Subcutaneous abdominal adipose tissue (tissue), 5 donors: Measurements from ENCODE around the gene TEX2.

Source experiments
- H3K27ac ChIP-seq: one replicate; pipeline ENCODE4 v1.7.0; 2013; ENCODE audit warnings: low read depth, mild to moderate bottlenecking, inconsistent platforms, low read length, moderate library complexity
- H3K27me3 ChIP-seq, 5 donors: one replicate each; pipeline ENCODE4 v1.7.0; 2013; ENCODE audit warnings: low read length in 5 of 5, inconsistent platforms in 1 of 5; ENCODE audit not compliant: control insufficient read depth in 5 of 5, insufficient read depth in 4 of 5
- H3K36me3 ChIP-seq, 5 donors: one replicate each; pipeline ENCODE4 v1.7.0; 2013; ENCODE audit warnings: low read length in 5 of 5; ENCODE audit not compliant: control insufficient read depth in 5 of 5, insufficient read depth in 5 of 5
- H3K4me1 ChIP-seq, 5 donors: one replicate each; pipeline ENCODE4 v1.7.0; 2013; ENCODE audit warnings: low read length in 5 of 5, mild to moderate bottlenecking in 3 of 5, moderate library complexity in 1 of 5; ENCODE audit not compliant: control insufficient read depth in 5 of 5, insufficient read depth in 5 of 5
- H3K4me3 ChIP-seq, 5 donors: one replicate each; pipeline ENCODE4 v1.7.0; 2013; ENCODE audit warnings: low read length in 5 of 5, low read depth in 1 of 5
- H3K9ac ChIP-seq, 5 donors: one replicate each; pipeline ENCODE4 v1.7.0; 2013; ENCODE audit warnings: low read length in 5 of 5, mild to moderate bottlenecking in 4 of 5, moderate library complexity in 3 of 5
- H3K9me3 ChIP-seq, 5 donors: one replicate each; pipeline ENCODE4 v1.7.0; 2013; ENCODE audit warnings: low read length in 5 of 5; ENCODE audit not compliant: control insufficient read depth in 5 of 5
- donor health status: healthy.
- donor health status: healthy.
- donor health status: healthy.
- donor health status: healthy.
- donor health status: healthy.

Gene TEX2

DNA sequence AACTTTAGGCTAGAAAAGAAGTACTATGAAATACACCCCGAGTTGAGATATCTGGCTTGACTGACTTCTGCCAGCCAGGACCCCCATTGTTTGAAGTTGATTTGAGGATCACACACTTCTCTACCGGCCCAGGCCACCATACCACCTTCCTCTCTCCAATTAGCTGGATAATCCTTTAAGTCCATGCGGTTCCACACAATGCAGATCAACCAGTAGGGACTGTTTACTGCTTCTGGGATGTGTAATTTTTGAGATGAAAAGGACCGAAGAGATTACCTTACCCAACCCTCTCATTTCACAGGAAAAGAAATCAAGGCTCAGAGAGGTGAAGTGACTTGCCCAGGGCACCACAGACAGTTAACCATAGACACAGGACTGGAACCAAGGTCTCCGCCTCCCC lies 153.7 kb downstream of the TEX2 start:
- no peak overlapping the region for H3K4me3 ChIP-seq
- H3K9ac ChIP-seq, result no peak overlapping the region
- no peak overlapping the region for H3K27ac ChIP-seq
- H3K4me1 ChIP-seq, result peaks cover 0 to 9% (median 3%) of the 10 kb centered on the region in 5 donors
- no peaks in the 10 kb centered on the region for H3K36me3 ChIP-seq
- no peaks in the 10 kb centered on the region for H3K9me3 ChIP-seq
- H3K27me3 ChIP-seq, result no peaks in the 10 kb centered on the region

DNA sequence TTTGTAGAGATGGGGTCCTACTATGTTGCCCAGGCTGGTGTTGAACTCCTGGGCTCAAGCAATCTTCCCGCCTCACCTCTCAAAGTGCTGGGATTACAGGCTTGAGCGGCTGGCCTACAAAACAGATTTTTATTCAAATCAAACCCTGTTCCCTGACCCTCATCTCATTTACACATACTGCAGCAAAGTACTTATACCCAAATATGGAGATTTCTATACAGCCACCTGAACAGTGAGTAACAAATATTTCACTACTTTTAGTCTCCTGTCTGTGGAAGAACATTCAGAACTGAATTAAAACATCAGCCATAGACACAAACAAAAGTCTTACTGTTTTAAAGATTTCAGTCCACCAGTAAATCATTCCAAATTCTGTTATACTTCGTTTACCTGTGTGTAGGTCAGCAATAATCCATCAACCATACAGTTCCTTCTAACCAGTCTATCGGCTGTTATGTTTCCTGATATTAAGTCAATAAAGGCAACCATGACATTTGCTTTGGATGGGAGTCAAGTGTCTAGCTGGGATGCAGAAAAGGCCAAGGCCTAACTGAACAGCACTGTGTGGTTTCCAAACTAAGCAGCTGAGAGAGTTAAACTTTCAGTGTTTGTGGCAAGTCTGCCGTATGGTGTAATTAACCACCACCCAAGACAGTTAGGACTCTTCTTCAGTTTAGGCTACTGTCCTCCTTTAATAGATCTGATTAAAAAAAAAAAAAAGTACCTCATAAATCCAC lies 155.4 kb downstream of the TEX2 start:
- Histone ChIP-seq H3K27ac (no peak overlapping the region), H3K4me1 (peaks cover 0 to 9% (median 3%) of the 10 kb centered on the region in 5 donors)

DNA sequence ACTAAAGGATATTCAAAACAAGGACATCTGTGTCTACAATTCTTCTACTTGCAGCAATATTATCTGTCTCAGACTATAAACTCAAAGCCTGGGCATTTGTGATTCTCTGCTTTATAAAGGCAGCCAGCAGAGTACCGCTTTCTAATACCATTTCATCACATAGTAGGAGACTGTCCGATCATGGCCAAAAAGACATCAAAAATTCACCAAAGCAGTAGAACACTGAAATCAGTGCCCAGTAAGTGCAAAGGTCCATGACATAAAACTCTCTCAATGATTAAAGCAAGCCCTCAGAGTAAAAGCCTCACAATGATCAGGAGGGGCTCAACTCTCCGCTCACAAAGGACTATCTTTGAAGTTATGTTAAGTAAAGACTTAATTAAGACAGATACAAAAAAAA lies 156.1 kb downstream of the TEX2 start:
- Histone ChIP-seq H3K4me1 (peaks cover 0 to 9% (median 3%) of the 10 kb centered on the region in 5 donors), H3K27me3 (no peaks in the 10 kb centered on the region), H3K4me3 (no peak overlapping the region), H3K36me3 (no peaks in the 10 kb centered on the region), H3K27ac (no peak overlapping the region), H3K9me3 (no peaks in the 10 kb centered on the region), H3K9ac (no peak overlapping the region)

More for the DNA sequence above, 155.4 kb downstream of the TEX2 start:
- Histone ChIP-seq H3K4me3 (no peak overlapping the region), H3K9me3 (no peaks in the 10 kb centered on the region), H3K9ac (no peak overlapping the region), H3K27me3 (no peaks in the 10 kb centered on the region), H3K36me3 (no peaks in the 10 kb centered on the region)

DNA sequence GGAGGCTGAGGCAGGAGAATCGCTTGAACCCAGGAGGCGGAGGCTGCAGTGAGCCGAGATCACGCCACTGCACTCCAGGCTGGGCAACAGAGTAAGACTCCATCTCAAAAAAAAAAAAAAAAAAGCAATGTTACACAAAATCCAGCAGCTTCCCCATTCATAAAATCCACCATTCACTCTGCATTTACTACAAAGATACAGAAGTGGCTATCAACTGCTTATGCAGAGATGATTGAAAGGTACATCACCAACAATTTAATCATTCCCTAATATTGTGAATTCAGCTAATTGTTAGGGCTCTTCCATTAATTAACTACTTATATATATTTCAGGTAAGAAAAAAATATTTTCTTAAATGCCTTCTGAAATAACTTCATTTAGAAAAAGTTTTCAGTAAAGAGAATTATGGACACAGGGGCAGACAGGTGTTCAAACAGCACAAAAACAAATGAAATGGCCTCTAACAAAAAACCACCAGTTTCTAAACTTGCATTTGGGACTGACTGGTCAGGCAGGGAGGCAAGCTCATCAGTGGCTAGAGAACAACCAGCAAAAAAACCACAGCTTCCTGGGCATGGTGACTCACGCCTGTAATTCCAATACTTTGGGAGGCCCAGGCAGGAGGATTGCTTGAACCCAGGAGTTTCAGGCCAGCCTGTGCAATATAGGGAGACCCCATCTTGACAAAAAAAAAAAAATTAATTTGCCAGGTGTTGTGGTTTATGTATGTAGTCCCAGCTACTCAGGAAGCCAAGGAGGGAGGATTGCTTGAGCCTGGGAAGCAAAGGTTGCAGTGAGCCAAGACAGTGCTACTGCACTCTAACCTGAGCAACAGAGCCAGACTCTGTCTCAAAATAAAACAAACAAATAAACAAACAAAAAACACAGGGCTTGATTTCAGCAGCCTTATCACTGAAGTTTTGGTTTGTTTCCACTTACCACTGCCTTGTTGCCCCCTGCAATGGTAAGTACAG lies 159.4 kb downstream of the TEX2 start:
- H3K9me3 ChIP-seq, result no peaks in the 10 kb centered on the region
- no peaks in the 10 kb centered on the region for H3K36me3 ChIP-seq
- no peak overlapping the region for H3K27ac ChIP-seq
- no peak overlapping the region for H3K9ac ChIP-seq
- no peaks in the 10 kb centered on the region for H3K27me3 ChIP-seq
- no peak overlapping the region for H3K4me3 ChIP-seq
- peaks cover 0 to 9% (median 3%) of the 10 kb centered on the region in 5 donors for H3K4me1 ChIP-seq

DNA sequence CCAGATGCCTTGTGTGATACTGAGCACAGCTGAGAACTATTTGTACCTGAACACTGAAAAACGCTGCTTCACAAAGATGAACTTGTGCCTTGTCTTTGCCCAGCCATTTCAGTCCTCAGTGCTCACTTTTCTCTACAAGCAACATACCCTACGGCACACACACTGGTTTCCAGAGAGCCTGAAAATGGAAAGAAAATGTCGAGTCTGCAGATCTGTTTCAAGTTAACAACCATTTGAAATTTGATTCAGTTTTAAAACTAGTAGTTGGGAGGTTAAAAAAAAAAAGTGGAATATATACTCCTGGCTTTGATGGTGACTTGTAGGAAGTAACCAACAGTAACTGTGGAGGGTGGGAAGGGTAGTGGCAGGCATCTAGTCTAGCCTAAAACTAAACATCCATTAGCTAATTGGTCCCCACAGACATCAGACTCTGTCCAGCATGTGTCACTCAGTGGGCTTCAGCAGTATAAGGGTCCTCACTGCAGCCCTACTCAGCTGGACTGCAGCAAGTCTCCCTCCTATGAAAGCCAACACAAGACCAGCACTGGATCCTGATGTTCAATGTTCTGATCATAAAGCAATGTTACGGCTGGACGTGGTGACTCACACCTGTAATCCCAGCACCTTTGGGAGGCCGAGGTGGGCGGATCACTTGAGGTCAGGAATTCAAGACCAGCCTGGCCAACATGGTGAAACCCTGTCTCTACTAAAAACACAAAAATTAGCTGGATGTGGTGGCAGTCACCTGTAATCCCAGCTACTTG lies 160.3 kb downstream of the TEX2 start:
- Histone ChIP-seq H3K36me3 (no peaks in the 10 kb centered on the region), H3K9me3 (no peaks in the 10 kb centered on the region), H3K9ac (no peak overlapping the region), H3K4me1 (peaks cover 0 to 9% (median 3%) of the 10 kb centered on the region in 5 donors), H3K27ac (no peak overlapping the region), H3K4me3 (no peak overlapping the region), H3K27me3 (no peaks in the 10 kb centered on the region)

DNA sequence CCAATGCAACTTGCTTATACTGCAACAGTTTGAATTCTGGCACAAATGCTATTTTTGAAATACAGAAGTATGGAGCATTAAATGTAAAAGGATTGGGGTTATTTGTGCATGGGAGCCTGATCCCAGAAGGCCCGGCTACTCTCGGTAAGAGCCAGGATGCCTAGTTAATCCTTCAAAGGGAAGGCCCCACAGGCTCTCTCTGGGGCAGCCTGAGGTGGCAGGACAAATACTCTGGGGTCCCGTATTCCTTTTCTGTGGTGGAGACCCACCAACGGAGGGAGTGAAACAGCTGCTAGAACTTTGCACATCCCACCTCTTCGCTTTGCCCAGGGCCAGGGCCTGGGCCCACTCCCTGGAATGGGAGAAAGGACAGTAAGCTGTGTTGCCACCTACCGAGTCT lies 163.5 kb downstream of the TEX2 start:
- Histone ChIP-seq H3K36me3 (peaks cover 0 to 13% (median 7%) of the 10 kb centered on the region in 5 donors), H3K4me1 (no peaks in the 10 kb centered on the region)

More for the DNA sequence above, 163.5 kb downstream of the TEX2 start:
- Histone ChIP-seq H3K9ac (no peak overlapping the region), H3K27ac (no peak overlapping the region), H3K4me3 (no peak overlapping the region), H3K27me3 (no peaks in the 10 kb centered on the region), H3K9me3 (no peaks in the 10 kb centered on the region)
